ENCODE data around the gene ZNF330.

The ZNF330 gene

GRCh38 chr4:141283563-141283962, 62.9 kb downstream of the ZNF330 start:
- H3K79me2 ChIP-seq (ENCODE audit: low read length): no peaks in the 10 kb centered on the region
- TF ChIP-seq EZH2phosphoT487 (IDR thresholded peaks at IDR 0.05; ENCODE audit: low read depth) (no peak), CTCF (IDR thresholded peaks at IDR 0.05; ENCODE audit: low read depth, low read length) (no peak)
- no peaks in the 10 kb centered on the region for H4K20me1 ChIP-seq (ENCODE audit: insufficient read depth, low read length)
- no peaks in the 10 kb centered on the region for H3K27me3 ChIP-seq (ENCODE audit: low read depth, low read length)
- no peaks in the 10 kb centered on the region for H3K9me3 ChIP-seq (ENCODE audit: insufficient read depth, low read length)
- H3K4me1 ChIP-seq (ENCODE audit: low read length): no peaks in the 10 kb centered on the region
- H3K4me2 ChIP-seq (ENCODE audit: low read length): no peak overlapping the region
- no peak overlapping the region for H3K4me3 ChIP-seq (ENCODE audit: low read length)
- H3K9ac ChIP-seq (ENCODE audit: low read length): no peak overlapping the region
- no peak overlapping the region for H2AFZ ChIP-seq (ENCODE audit: low read depth, low read length)
- no peaks in the 10 kb centered on the region for H3K36me3 ChIP-seq (replicated peaks; ENCODE audit: low read depth, low read length)
- no peak overlapping the region for H3K27ac ChIP-seq (ENCODE audit: low read length)
